Natural killer cell treated with Interleukin-12 subunit alpha and Interleukin-12 subunit beta and Interleukin-15 and Interleukin-18, amount 100 ng/mL, for 72 hours (primary cell): ENCODE results near the gene SPOCK1. TPM values are rescaled to one million over a fixed set of nuclear protein-coding genes. Genes with fewer than 3 reads are reported as not detected.

Source experiments
- ATAC-seq, 2 donors: fragments of 150-1000 bp; cut with Tn5 transposase in 1 of 2; sonication (Bioruptor Pico), chemical (Tn5 transposase) in 1 of 2; 2 replicates each; pipeline ENCODE4 v1.10.0; 2021
- DNase-seq: peaks from one replicate; pipeline ENCODE4 v3.0.0; 2022; ENCODE audit warnings: low spot score
- H3K27ac Mint-ChIP-seq, 2 donors: 1 replicate in 1 of 2; 2 replicates in 1 of 2; pipeline ENCODE4 v1.8.0; 2022; ENCODE audit warnings: mixed read lengths in 2 of 2, mild to moderate bottlenecking in 1 of 2, moderate library complexity in 1 of 2
- H3K27me3 Mint-ChIP-seq, 2 donors: 1 replicate in 1 of 2; 2 replicates in 1 of 2; pipeline ENCODE4 v1.8.0; 2022; ENCODE audit warnings: mixed read lengths in 2 of 2
- H3K36me3 Mint-ChIP-seq: one replicate; pipeline ENCODE4 v1.8.0; 2022; ENCODE audit warnings: mixed read lengths
- H3K4me1 Mint-ChIP-seq, 2 donors: 1 replicate in 1 of 2; 2 replicates in 1 of 2; pipeline ENCODE4 v1.8.0; 2022; ENCODE audit warnings: low read depth in 2 of 2, mixed read lengths in 2 of 2, mild to moderate bottlenecking in 1 of 2
- H3K4me3 Mint-ChIP-seq: one replicate; pipeline ENCODE4 v1.8.0; 2022; ENCODE audit warnings: mixed read lengths
- H3K9me3 Mint-ChIP-seq: 2 replicates; pipeline ENCODE4 v1.8.0; 2022; ENCODE audit warnings: mixed read lengths
- total RNA-seq, 2 donors: library from RNA; stranded (reverse); gene quantifications; one replicate each; pipeline ENCODE4 v1.2.3, GENCODE V29; 2022

SPOCK1 gene
- total RNA-seq, 2 donors from 2014 or later = not detected

DNA sequence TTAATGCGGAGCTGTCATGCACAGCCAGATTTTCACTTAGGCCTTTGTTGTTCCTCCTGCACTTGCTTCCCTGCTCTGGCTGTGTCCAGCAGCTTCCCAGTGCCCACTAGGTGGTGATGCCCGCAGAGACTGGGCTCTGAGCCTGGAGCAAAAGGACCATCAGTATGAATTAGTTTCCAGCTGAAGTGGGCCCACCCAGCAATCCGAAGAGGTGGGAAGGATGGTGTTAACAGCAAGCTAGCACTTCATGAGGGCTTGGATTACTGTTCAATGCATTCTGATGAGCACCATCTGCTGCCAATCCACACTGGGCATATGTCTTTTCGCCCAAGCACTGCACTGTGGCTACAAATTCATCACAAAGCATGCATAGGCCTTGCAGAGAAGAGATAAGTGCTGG, 459.1 kb downstream of the SPOCK1 start:
- Mint-ChIP-seq H3K4me1 (no peaks in the 10 kb centered on the region), H3K4me3 (no peak overlapping the region), H3K27me3 (peaks cover 0 to 6% of the 10 kb centered on the region in 2 donors), H3K9me3 (no peaks in the 10 kb centered on the region), H3K36me3 (no peaks in the 10 kb centered on the region), H3K27ac (no peak overlapping the region)
- no peak for ATAC-seq
- no peak for DNase-seq

DNA sequence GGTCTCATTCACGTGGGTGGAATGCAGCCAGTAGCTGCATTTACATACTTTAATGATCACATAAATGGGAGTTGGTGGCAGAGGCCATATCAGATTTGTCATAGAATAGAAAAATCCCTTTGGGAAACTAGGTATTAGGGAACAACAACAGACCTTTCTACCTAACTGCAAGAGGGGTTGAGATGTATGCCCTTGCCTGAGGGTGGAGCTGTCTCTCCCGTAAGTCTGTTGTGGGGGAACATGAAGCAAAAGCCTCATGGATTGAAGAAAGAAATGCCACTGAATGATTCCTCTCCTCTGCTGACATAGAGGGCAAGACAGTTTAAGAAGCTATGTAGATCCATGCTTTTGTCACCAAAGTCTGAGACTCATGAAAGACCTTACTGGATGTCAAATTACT, 461.3 kb downstream of the SPOCK1 start:
- H3K27me3 Mint-ChIP-seq = peaks cover 0 to 6% of the 10 kb centered on the region in 2 donors
- no peaks in the 10 kb centered on the region for H3K4me1 Mint-ChIP-seq
- no peak for ATAC-seq
- H3K9me3 Mint-ChIP-seq = no peaks in the 10 kb centered on the region
- no peak for DNase-seq
- no peaks in the 10 kb centered on the region for H3K36me3 Mint-ChIP-seq
- H3K4me3 Mint-ChIP-seq = no peak overlapping the region
- H3K27ac Mint-ChIP-seq = no peak overlapping the region

DNA sequence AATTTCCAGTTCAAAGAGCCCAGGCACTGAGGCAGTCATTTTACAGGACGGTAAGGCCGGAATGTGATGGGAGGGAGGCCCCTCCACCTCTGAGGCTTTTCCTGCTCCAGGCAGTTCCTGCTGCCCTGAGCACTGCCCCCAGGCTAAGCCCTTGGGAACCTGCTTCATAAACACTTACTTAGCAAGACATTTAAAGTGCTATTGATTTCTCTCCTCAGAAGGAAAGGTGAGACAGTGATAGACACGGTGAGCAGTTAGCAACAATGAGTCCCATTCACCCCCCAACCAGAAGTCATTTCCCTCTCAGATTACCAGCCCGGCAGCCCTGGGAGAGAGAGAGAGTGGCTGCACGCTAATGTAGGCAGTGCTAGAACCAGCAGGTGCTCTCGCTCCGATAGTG, 462.5 kb downstream of the SPOCK1 start:
- Mint-ChIP-seq H3K27me3 (peaks cover 0 to 6% of the 10 kb centered on the region in 2 donors), H3K27ac (no peak overlapping the region), H3K36me3 (no peaks in the 10 kb centered on the region), H3K4me1 (no peaks in the 10 kb centered on the region), H3K9me3 (peaks cover 4% of the 10 kb centered on the region), H3K4me3 (no peak overlapping the region)
- ATAC-seq (no peak), DNase-seq (no peak)

DNA sequence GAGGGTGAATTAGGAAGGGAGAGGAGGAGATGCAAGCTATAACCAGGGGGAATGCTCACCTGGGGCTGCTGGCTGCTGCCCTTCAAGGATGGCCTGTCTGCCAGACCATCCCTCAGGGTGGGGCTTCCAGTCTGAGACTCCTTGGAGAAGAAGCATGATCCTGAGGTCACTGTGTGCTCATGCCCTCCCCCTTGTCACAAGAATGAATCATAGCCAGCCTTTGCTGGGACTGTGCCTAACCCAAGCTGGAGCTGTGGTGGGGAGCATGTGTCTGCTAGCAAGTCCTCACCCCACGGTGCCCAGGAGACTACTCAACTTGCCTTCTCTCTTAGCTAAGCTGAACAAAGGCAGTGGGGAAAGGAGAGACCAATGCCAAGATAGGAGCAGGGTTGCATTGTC, 463.6 kb downstream of the SPOCK1 start:
- H3K4me1 Mint-ChIP-seq = no peaks in the 10 kb centered on the region
- no peaks in the 10 kb centered on the region for H3K36me3 Mint-ChIP-seq
- DNase-seq (no peak), ATAC-seq (no peak)
- no peak overlapping the region for H3K4me3 Mint-ChIP-seq
- H3K27me3 Mint-ChIP-seq = peaks cover 0 to 6% of the 10 kb centered on the region in 2 donors
- H3K27ac Mint-ChIP-seq = no peak overlapping the region
- peaks cover 4% of the 10 kb centered on the region for H3K9me3 Mint-ChIP-seq

DNA sequence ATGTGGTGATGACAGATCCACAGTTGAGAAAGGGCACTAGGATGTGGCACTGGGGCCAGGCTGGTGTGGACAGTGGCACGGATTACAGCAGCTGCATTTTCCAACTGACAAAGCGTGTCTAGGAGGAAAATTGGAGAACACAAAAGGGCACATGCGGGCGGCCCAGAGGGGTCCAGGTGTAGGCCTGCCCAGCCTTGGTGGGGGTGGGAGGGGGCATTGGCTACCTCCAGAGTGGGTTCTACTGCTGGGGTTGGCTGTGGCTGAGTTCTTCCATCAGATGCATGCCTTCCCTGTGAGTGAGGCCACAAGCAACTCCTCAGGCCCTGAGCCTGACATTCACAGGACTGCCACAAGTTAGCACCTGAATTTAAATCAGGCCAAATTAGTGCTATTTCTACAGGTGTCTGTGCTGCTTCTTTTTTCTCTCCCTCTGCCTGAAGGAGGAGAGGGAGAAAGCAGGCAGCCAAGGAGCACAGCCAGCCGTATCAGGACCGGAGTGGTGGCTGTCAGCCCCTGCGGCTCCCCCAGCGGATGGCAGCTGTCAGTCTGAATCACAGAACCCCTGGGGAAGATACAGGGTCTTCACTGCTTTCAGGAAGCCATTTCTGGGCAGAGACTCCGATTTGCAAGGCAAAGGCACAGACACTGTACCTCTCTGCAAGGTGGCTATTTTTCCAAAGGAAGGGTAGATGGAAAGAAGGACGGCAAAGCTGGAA, 464.2 kb downstream of the SPOCK1 start:
- H3K27ac Mint-ChIP-seq = no peak overlapping the region
- H3K27me3 Mint-ChIP-seq = peaks cover 0 to 6% of the 10 kb centered on the region in 2 donors
- no peaks in the 10 kb centered on the region for H3K36me3 Mint-ChIP-seq
- peaks cover 7% of the 10 kb centered on the region for H3K9me3 Mint-ChIP-seq
- ATAC-seq (peak in 1 of 2 donors; percentile 30), DNase-seq (no peak)
- H3K4me3 Mint-ChIP-seq = no peak overlapping the region
- no peaks in the 10 kb centered on the region for H3K4me1 Mint-ChIP-seq

DNA sequence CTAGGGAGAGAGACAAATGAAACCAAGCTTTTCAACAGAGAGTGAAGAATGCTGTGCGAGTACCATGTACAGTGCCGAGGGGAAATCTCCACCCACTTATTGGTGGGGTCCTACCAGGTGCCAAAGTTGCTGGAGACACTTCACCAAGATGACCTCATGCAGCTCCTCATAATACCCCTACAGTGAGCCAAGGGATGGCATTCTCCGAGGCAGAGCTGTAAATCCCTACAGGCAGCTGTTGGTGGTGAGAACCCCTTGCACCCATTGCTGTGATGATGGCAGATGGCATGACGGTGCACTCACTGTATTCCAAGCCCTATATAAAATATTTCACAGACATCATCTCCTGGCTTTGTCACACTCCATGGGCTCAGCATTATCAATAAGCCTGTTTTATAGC, 464.9 kb downstream of the SPOCK1 start:
- DNase-seq (no peak), ATAC-seq (peak in 1 of 2 donors; percentile 33)
- no peak overlapping the region for H3K27ac Mint-ChIP-seq
- no peaks in the 10 kb centered on the region for H3K36me3 Mint-ChIP-seq
- no peak overlapping the region for H3K4me3 Mint-ChIP-seq
- peaks cover 7% of the 10 kb centered on the region for H3K9me3 Mint-ChIP-seq
- H3K27me3 Mint-ChIP-seq = peaks cover 0 to 6% of the 10 kb centered on the region in 2 donors
- no peaks in the 10 kb centered on the region for H3K4me1 Mint-ChIP-seq

DNA sequence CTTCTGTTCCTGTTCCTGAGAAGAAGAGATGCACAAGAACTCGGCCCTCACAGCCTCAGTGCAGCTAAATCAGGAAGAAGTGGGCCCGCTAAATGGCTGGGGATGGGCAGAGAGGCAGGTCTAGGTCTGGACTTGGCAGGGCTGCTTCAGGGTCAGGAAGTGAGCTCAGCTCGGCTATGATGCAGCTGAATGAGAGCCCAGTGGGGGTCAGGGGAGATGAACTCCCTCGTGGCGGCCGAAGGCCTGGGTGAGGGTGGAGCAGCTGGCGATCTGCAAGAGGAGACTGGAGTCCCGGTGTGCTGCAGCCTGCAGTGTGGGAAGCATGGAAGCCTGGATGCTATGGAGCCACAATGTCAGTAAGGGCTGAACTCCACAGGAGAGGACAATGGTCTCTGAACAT, 466.2 kb downstream of the SPOCK1 start:
- peaks cover 0 to 6% of the 10 kb centered on the region in 2 donors for H3K27me3 Mint-ChIP-seq
- no peak overlapping the region for H3K27ac Mint-ChIP-seq
- H3K36me3 Mint-ChIP-seq = no peaks in the 10 kb centered on the region
- H3K4me3 Mint-ChIP-seq = no peak overlapping the region
- H3K9me3 Mint-ChIP-seq = peaks cover 7% of the 10 kb centered on the region
- H3K4me1 Mint-ChIP-seq = no peaks in the 10 kb centered on the region
- DNase-seq = no peak
- ATAC-seq = no peak

DNA sequence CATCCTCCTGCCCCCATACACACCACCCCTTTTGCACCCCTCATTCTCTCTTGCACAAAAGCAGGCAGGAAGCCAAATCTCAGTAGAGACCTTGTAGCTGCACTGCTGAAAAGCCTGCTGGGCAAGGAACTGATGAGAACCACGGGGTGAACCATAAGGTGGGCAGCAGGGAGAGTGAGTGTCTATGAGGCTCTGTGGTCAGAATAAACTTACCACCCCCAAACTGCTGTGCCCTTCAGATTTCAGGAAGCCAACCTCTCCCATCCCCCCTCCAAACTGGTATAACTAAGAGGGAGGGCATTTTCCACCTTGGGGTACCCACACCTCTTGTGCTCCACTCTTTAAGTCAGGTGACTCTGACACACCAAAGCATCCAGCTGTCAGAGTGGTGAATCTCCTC, 471.4 kb downstream of the SPOCK1 start:
- H3K4me3 Mint-ChIP-seq = no peak overlapping the region
- H3K4me1 Mint-ChIP-seq = peaks cover 0 to 2% of the 10 kb centered on the region in 2 donors

DNA sequence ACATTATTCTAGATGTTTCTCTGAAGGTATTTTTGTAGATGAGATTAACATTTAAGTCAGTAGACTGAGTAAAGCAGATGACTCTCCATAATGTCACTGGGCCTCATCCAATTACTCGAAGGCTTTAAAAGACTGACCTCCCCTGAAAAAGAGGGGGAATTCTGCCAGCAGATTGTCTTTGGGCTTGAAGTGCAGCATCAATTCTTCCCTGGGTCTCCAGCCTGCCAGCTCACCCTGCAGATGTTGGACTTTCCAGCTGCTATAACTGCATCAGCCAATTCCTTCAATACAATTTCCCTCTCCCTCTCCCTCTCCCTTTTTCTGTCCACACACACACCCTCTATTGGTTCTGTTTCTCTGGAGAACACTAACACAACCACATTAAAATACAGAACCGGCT, 472.8 kb downstream of the SPOCK1 start:
- no peaks in the 10 kb centered on the region for H3K36me3 Mint-ChIP-seq
- H3K4me1 Mint-ChIP-seq = peaks cover 0 to 2% of the 10 kb centered on the region in 2 donors
- H3K27ac Mint-ChIP-seq = no peak overlapping the region
- no peak for DNase-seq
- H3K9me3 Mint-ChIP-seq = peaks cover 3% of the 10 kb centered on the region
- ATAC-seq = no peak
- peaks cover 0 to 4% of the 10 kb centered on the region in 2 donors for H3K27me3 Mint-ChIP-seq
- no peak overlapping the region for H3K4me3 Mint-ChIP-seq

More for the DNA sequence above, 471.4 kb downstream of the SPOCK1 start:
- H3K27ac Mint-ChIP-seq = no peak overlapping the region
- H3K27me3 Mint-ChIP-seq = peaks cover 0 to 4% of the 10 kb centered on the region in 2 donors
- DNase-seq = no peak
- peak in 1 of 2 donors; percentile 50 for ATAC-seq
- peaks cover 7% of the 10 kb centered on the region for H3K9me3 Mint-ChIP-seq
- no peaks in the 10 kb centered on the region for H3K36me3 Mint-ChIP-seq

DNA sequence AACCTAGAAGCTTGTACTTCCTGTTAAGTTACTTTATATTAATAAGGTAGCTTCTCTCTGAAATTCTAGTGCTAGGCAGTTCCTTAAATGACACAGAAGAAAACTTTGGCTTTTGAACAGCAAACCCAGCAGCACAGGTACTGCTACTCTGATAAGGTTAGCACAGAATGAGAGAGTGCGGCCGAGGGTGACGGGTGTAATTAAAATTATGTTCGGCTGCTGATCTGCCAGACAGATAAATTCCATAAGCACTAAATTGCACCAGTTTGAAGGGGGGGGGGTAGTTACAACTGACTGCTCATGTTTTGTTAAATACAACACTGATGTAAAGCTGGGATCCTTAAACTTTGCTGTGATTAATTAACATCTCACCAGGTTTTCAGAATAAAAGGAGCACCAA, 475.1 kb downstream of the SPOCK1 start:
- Mint-ChIP-seq H3K27ac (no peak overlapping the region), H3K9me3 (no peaks in the 10 kb centered on the region), H3K27me3 (peaks cover 0 to 4% of the 10 kb centered on the region in 2 donors), H3K4me1 (peaks cover 0 to 2% of the 10 kb centered on the region in 2 donors), H3K36me3 (no peaks in the 10 kb centered on the region), H3K4me3 (no peak overlapping the region)
- DNase-seq = no peak
- ATAC-seq = no peak

DNA sequence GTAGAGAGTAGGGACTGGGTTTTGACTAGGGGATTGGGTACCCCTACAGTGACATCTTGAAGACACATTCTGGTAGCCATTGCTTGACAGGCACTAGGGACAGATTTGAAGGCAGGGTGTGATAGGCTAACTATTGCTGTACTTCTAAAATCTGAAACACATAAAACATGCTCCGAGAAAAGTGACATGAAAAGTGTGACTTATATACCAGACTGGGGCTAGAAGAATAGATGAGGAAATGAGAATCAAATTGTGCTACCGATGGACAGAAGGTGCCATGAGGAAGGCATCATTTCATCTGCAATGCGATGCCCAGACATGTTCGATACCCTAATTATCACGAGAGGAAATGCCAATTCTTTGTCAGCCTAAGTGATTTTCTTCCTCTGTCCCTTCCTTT, 475.8 kb downstream of the SPOCK1 start:
- Mint-ChIP-seq H3K27ac (no peak overlapping the region), H3K36me3 (no peaks in the 10 kb centered on the region), H3K27me3 (peaks cover 0 to 4% of the 10 kb centered on the region in 2 donors), H3K9me3 (no peaks in the 10 kb centered on the region), H3K4me3 (no peak overlapping the region), H3K4me1 (peaks cover 0 to 2% of the 10 kb centered on the region in 2 donors)
- DNase-seq (no peak), ATAC-seq (no peak)

DNA sequence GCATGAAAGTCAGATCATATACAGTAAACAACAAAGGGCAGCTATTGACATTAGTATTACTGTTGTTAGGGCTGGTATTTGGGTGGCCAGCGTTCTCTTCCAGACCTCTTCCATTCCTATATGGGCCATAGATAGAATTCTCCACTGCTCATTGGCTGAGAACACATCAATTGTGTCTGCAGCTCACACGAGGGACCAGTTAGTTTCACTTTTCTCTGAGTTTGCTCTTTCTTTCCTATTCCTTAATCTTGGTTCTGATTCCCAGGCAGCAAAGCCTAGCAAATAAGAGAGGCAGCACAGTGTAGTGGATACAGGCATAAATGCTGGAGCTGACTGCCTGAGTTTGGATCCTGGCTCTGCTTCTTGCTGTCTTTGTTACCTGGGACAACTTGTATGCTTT, 476.4 kb downstream of the SPOCK1 start:
- H3K27me3 Mint-ChIP-seq = peaks cover 0 to 4% of the 10 kb centered on the region in 2 donors
- peaks cover 0 to 2% of the 10 kb centered on the region in 2 donors for H3K4me1 Mint-ChIP-seq
- H3K36me3 Mint-ChIP-seq = no peaks in the 10 kb centered on the region
- H3K4me3 Mint-ChIP-seq = no peak overlapping the region
- no peak for DNase-seq
- H3K9me3 Mint-ChIP-seq = no peaks in the 10 kb centered on the region
- ATAC-seq = no peak
- H3K27ac Mint-ChIP-seq = no peak overlapping the region

DNA sequence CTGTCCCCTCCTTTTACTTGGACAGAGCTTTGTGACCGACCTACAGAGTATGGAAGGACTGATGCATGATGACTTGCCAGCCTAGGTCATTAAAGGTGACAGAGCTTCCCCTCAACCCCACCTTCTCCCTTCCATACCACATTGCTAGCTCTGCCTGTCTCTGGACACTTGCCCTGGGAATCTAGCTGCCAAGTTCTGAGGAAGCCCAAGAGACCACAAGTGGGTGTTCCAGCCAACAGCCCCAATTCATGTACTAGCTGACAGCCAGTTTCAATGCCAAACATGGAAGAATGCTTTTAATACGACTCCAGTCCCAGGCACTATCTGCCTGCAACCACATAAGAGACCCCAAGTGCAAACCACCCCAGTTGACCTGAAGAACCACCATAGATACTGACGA, 477.1 kb downstream of the SPOCK1 start:
- Mint-ChIP-seq H3K9me3 (no peaks in the 10 kb centered on the region), H3K4me1 (peaks cover 0 to 2% of the 10 kb centered on the region in 2 donors), H3K27ac (no peak overlapping the region), H3K4me3 (no peak overlapping the region), H3K27me3 (peaks cover 0 to 4% of the 10 kb centered on the region in 2 donors), H3K36me3 (no peaks in the 10 kb centered on the region)
- ATAC-seq (no peak), DNase-seq (no peak)

DNA sequence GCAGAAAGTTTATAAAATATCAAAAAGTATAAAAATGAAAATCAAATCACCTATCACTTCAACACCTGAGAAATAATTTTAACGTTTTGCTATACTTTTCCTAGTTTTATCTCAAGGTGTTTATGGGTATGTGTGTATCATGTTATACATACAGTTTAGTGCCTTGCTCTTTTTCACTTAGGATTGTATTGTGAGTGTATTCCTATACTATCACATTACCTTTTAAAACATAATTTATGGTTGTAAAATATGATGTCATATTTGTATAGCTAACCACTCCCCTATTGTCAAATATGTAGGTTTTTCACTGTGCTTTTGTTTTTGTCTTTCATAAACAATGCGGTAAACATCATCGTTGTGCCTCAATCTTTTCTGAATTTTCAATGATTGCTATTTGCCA, 479.9 kb downstream of the SPOCK1 start:
- no peak for DNase-seq
- H3K4me1 Mint-ChIP-seq = peaks cover 0 to 2% of the 10 kb centered on the region in 2 donors
- no peaks in the 10 kb centered on the region for H3K27me3 Mint-ChIP-seq
- H3K27ac Mint-ChIP-seq = no peak overlapping the region
- ATAC-seq = no peak
- no peak overlapping the region for H3K4me3 Mint-ChIP-seq
- no peaks in the 10 kb centered on the region for H3K9me3 Mint-ChIP-seq
- H3K36me3 Mint-ChIP-seq = no peaks in the 10 kb centered on the region
